HG03064 (cell line): ENCODE data around the gene SOX6.

ENCODE experiments used
- ATAC-seq: cut with Tn5 transposase; IDR thresholded peaks from one replicate; pipeline ENCODE4 v1.9.1; 2021; ENCODE audit warnings: low read depth; ENCODE audit not compliant: unreplicated experiment

SOX6 gene

DNA sequence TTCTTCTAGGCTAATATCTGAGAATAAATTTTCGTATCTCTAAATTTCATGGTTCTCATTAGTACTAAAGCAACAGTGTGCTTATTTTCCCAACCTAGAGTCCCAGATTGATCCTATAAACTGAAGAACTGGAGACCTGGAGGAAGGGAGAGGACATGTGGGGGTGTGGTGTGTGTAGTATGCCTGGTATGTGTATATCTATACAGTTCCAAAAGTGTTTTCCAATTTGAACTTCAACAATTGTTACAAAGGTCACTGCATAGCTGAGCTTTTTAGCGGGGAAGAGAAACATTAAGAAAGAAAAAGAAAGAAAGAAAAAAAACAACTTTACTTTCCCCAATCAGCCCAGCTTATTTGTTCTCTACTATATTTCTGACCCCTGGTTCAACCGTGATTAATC is 152.1 kb downstream of the SOX6 start:
- ATAC-seq = no peak

DNA sequence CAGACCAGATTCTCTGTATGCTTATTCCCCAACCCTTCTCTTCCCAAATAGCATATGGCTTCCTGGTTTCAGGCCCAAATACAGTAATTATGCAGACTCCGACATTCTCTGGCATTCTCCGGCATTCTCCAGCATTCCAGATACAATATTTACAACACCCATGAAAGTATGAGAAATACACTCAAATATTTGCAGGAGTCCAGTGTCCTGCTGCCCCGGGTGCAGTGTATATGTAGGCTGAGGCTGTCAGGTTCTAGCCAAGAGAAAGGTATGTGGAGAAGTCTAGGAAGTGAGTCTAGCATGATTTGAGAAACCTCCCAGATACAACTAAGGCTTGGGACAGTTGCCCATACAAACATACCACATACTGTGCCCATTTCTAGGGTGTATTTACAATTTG is 160.7 kb downstream of the SOX6 start:
- ATAC-seq = no peak

DNA sequence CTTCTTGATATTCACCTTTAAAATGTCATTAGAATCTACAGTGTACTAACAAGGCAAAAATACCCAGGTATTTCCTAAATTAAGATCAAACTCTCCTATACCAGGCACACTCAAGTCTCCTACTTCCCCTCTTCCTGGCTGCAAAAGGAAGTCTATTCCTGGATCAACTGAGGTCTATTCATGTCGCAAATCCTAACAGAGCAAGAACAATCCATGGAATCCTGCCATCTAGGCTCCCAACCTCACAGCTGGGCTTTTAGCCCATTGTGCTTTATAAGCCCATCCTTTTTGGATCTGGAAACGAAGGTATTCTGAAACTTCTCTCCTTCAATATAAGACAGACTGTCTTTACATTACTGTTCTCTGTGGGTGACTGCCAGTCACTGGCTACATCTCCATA is 161.8 kb downstream of the SOX6 start:
- ATAC-seq = no peak

DNA sequence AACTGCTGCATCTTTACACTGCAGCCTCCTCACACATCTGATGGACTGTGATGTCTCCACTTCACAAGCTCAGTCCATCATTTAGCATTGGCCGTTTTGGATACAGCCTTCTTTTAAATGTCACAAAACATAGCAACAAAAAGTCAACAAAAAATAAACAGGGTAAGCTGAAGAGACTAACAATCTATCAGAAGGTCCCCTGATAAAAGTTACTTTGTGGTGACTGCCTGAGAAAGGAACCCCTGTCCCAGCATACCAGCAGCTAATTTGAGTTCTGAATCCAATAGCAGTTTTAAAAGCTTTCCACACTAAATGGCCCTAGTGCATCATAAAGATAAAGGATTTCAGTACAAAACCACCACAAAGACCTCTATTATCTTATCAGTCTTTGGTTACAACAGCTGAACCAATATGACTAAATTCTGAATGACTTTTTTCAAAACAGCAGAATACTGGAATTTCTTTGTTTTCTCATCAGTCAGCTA is 162.4 kb downstream of the SOX6 start:
- ATAC-seq = no peak

DNA sequence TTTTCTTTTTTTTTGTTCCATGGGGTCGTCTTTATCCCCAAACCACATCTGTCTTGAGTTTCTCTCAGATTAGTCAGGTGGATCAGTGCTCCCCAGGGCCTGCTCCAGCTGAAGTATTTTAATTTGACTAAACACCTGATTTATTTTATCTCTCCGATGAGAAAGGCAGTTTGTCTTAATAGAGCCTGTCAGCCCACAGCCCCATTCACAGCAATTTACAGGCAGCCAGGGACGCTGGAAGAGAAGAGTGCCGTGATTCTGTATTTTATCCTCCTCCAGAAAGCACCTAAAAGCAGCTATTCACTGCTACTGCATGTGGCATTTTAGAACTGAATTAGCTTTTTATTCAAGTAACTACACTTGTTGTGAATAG is 164.5 kb downstream of the SOX6 start:
- ATAC-seq = no peak

DNA sequence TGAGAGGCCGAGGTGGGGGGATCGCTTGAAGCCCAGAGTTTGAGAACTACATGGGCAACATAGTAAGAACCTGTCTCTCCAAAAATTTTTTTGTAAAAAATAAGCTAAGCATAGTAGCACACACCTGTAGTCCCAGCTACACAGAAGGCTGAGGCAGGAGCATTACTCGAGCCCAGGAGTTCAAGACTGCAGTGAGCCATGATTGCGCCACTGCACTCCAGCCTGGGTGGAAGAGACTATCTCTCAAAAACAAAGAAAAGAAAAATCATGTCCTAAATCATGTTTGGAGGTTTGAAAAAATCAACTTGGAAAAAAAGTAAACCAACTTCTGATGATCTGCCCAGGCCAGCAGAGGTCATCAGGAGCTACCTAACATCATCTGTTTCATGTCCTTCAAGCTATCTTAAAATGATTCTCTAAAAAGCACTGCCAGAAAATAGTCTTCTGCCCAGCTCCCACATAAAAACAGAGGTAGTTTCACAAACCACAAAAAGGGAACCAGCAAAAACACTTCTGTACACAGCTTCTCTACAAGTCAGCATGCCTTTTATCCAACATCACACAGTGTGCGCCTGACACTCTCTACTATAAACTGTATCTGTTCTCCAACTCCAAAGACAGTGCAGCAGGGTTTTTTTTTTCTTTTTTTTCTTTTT is 165.0 kb downstream of the SOX6 start:
- no peak for ATAC-seq

DNA sequence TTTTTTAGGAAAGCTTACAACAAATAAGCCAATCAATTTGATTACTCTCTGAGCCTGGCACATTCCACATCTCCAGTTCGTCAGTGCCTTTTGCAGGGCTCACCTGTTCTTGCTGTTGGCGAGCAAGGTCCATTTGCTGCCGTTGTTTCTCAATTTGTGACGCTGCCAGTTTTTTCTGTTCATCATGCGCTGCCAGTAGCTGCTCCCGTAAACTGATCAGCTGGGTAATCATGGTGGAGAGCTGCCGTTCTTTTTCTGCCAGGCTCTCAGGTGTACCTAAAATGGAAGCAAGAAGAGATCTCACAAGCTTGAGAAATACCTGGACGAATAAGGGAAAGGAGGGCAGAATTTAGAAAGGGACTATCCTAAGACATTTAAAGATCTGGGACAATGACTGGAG is 169.7 kb downstream of the SOX6 start:
- ATAC-seq = no peak

DNA sequence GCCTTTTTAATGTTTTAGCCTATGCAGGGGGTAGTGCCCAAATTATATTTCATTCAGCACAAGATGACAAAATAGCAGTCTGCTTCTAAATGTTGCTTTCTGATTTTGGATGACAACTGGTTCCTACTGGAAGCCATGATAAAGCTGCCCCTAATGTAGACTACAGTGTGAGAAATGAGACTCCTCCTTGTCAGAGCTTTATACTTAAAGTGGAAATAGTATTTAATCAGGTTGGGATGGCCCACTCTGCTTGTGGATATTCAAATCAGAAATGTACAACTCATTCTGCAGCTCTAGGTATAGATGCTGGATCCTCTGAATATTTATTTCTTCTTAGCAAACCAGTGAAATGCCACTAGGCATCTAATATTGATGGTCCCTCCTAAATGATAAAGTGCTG is 171.3 kb downstream of the SOX6 start:
- no peak for ATAC-seq

DNA sequence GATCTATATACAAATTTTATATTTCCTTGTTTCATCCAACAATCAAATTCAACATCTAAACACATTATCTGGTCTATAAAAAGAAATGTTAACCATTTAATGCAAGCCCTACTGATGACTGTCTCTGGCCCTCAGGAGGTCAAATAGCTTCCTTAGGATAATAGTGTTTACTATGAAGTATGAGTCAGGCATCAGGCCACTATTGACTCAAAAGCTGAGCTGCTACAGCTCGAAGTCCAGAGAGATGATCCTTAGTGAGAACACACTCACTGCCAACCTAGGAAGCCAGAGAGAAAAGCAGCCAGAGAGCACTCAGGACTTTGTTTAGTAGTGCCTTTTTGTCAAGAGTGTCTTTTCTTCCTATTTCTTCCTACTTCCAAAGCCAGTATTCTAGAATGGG is 171.8 kb downstream of the SOX6 start:
- no peak for ATAC-seq

DNA sequence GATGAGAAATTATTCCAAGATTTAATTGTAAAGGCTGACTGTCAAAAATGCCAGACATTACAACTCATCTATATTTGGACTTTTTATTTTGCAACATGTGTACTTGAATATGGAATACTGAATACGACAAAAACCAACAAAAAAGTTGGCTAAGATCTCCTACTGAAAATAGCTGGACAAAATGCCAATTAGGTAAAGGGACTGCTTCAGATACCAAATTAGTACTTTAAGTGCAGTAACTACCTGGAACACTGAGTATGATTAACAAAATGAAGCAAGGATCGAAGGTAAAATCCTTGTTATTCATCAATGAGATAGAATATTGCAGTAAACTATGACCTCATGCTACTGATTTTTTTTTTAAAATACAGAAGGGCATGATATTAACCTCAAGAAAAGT is 173.8 kb downstream of the SOX6 start:
- no peak for ATAC-seq

DNA sequence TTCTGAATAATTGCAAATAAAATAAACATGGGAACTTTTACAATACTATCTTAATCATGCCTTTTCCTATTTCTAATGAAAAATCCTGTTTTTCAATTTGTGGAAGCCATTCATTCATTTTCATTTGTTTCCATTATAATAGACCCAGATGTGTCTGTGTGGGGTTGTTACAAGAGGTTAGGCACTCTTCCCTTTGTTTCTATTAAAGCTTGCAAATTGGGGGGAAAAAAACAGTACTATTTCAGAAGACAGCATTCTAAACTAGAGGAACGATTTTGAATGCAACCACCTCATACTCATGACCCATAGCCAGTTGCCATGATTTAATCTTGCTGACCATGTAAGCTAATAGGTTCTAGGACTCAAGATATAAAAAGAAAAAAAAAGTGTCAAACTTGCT is 175.5 kb downstream of the SOX6 start:
- no peak for ATAC-seq

DNA sequence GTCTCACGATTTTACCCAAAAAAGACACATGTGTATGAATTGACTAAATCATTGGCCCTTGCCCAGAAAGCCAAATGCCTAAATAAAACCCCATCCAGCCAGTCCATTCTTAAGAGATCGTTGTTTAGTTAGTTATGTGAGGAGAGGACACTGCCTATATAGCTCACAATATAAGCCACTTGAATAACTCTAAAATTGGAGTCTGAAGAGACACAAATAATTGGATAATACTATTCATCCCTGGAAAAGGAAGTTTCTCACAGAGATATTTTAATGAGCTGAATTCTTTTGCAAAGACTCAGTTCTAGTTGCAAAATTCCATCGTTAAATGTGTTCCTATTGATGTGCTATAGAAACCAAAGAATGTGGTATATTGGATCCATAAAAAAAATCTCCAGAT is 176.7 kb downstream of the SOX6 start:
- no peak for ATAC-seq

DNA sequence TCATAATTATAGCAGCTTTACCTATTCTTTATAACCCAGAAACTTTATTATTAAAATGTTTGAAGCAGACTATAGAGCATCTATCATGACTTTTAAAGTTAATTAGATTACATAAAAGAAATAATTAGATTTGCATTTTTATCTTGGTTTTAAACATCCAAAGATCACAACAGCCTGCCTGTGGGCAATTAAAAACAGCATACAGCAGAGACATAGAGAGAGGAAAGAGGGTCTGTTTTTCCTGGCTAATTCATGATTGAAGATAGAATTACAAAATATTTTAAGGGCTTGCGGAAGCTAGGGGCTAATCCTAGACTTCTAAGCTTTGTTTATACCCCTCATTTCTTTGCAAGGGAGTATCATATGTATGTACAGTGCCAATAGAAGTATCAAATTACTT is 178.1 kb downstream of the SOX6 start:
- no peak for ATAC-seq

DNA sequence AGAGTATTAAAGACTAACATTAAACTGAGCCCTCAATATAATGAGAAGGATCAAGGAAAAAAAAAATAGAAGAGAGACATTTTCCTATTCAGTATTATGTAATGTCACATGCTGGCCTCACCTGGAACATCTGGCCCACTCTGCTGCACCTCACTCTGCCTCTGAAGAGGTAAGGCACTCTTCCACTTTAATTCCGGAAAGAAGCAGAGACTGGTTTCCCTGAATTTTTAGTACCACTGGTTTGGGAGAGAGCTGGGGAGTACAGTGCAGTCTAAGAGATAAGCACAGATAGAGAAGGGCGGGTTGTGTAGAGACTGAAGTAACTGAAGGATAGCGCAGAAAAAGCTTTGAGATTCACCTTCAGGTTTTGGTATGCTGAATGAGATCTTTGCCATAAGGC is 178.7 kb downstream of the SOX6 start:
- no peak for ATAC-seq

DNA sequence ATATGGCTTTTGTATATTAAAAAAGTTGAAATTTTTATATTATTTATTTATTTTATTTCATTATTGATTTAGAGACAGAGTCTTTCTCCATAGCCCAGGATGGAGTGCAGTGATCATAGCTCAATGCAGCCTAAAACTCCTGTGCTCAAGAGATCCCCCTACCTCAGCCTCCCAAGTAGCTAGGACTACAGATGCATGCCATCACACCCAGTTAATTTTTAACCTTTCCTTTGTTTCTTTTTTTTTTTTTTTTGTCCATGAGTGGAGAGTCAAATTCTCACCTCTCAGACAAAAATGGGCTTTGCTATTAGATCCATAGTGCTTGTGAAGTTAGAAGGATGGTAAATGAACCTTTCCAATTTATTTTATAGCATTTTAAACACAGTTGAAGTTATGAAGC is 182.5 kb downstream of the SOX6 start:
- no peak for ATAC-seq

DNA sequence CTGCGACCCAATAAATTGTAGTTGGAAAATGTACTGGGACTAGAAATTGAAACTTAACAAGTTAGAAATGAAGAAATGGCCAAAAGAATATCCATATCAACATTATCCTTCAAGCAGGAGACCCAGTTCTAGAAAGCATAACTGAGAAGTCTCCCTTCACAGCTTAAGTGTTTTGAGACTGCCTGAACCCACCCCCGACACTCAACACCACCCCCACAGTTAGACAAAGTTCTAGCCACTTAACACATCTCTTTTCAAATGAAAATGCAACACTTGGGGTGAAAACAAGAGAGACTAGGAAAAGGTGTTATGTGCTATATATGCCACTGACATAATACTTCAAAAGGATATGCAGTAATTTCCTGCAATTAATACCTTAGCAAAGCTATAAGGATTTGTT is 184.5 kb downstream of the SOX6 start:
- no peak for ATAC-seq

DNA sequence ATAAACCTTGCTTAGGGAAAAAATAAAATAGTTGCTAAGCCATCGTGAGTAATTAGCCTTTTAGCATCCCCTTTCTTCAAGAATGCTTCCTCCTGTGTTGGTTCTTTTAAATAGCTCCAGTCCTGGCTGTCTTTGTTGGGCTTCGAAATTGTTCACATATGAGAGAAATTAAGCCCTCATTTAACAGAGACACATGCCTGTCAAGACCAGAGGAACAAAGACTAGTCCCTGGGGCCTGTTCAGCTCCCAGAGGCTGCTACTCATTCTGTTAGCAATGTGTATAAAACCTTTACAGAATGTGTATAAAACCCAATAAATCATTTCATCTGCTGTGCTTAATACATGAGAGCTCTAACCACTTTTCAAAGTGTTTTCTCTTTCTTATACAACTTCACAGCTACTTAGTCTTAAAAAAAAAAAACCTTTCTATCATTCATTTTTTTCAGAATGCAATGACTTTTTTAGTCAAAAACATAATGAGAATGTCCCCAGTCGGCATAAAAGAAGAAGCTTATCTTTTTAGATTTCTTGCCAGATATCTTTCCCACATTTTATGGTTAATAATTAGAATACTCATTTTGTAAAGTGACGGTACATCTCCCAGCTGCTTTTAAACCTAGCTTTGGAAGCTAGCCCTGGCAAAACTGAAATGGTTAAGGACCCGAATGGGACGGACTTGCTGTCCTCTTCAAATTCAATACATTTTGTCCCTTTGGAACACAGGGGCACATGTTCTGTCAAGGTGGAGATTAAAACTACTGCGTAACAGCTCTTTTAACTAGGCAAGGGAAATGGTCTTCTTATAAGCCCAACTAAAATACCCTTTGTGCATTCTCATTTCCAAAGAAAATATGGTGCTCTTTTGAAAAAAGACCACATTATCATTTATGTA is 186.1 kb downstream of the SOX6 start:
- no peak for ATAC-seq

DNA sequence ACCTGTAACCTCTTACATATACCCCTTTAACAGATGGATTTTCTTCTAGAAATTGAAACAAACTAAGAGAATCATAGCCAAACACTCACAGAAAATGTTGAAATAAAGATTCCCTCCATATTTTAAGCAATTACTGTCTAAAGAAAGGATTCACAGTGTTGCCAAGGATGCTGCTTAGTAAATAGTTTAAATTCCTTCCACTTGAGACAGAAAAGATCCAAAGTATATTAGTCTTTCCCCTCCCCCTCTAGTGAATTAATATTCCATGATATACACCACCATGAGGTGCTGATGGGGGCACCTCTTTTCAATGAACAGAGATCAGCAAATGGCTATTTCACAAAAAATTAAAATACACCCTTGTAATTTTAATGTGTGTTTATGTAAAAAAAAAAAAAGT is 186.8 kb downstream of the SOX6 start:
- ATAC-seq = no peak

DNA sequence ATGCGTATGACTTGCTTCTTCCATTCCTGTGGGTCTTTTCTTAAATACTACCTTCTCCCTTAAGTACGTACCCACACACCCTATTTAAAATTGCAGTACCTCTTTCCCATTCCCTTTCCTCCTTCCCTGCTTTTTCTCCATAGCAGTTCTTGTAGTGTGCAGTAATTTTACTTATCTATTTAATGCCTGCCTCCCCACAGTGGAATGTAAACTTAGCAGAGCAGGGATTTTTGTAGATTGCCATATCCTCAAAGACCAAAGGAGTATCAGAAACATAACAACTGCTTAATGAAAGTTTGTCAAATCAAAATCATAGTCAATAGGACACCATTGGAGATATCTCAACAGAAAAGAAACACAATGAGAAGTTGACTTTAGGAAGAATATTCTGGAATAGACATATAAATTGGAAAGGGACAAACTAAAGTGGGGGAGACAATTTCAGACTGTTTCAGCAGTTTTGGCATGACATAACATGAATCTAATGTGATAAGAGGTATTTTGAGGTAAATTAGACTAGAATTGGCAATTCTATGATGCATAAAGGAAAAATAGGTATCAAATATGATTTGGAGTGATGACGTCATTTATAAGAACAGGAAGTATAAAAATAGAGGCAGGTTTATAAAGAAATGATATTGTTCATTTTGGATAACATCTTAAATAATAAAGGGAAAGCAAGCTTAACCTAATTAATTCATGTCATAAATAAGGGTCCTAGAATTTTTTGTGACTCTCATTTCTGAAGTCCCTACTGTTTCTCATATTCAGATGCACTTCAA is 188.4 kb downstream of the SOX6 start:
- ATAC-seq = no peak

DNA sequence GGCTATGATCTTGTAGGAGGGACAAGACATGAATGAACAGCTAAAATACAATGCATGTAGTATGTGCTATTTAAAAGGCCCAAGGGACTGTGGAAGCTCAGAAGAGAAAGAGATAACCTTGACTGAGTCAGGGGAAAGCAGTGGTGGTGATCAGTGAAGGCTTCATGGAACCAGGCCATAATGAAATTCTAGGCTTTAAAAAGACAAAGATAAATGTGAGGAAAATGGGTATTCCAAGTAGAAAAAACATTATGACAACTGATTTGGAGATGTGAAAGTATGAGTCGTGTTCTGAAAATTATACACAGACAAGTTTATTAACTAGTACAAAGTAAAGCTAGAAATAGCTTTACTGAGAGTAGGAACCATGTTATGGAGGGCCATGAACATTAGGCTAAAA is 189.8 kb downstream of the SOX6 start:
- ATAC-seq = no peak

DNA sequence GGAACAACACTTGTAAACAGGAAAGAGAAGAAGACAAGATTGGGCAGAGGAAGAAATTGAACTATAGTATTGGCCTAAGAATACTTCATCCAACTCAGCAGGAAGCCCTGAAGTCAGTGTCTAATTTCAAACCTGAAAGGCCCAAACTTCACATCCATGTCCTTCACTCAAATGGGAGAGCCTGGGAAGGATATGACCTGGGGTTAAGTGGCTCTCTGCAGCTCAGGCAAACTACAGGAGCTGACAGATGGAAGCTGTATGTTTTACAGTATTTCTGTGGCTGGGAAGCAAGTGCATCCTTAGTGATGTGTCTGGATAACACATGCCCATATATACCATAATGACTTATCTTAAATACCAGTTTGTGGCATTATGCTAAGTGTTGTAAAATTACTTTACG is 196.2 kb downstream of the SOX6 start:
- ATAC-seq = no peak
